KMS-11 (cell line): ENCODE measurements around the gene RBM23.
A peak's percentile ranks its signal among the peaks of the same experiment; 100 is the strongest.
"Not testable (repeated sequence)": the region's sequence is repeated elsewhere in the genome, so short reads cannot be mapped to it uniquely, and the experiment has no call there.

Source experiments
- H2AFZ ChIP-seq: fragments of 200-600 bp; sonication (generic); 2 replicates; pipeline ENCODE4 v1.6.1; 2016; ENCODE audit warnings: antibody characterized with exemption, mixed run types, low read depth
- H3K27ac ChIP-seq: fragments of 200-600 bp; sonication (generic); 2 replicates; pipeline ENCODE4 v1.6.1; 2016; ENCODE audit warnings: mild to moderate bottlenecking, mixed run types
- H3K27me3 ChIP-seq: fragments of 200-600 bp; sonication (generic); 2 replicates; pipeline ENCODE4 v1.6.1; 2017; ENCODE audit warnings: mild to moderate bottlenecking, low read depth, mixed run types, moderate library complexity; ENCODE audit not compliant: insufficient read depth
- H3K36me3 ChIP-seq: fragments of 200-600 bp; sonication (generic); 2 replicates; pipeline ENCODE4 v1.6.1; 2017; ENCODE audit warnings: mild to moderate bottlenecking, mixed run types; ENCODE audit not compliant: insufficient read depth
- H3K4me1 ChIP-seq: fragments of 200-600 bp; sonication (generic); 2 replicates; pipeline ENCODE4 v1.6.1; 2016; ENCODE audit warnings: mild to moderate bottlenecking, low read depth, mixed run types; ENCODE audit not compliant: poor library complexity, severe bottlenecking
- H3K4me2 ChIP-seq: fragments of 200-600 bp; sonication (generic); 2 replicates; pipeline ENCODE4 v1.7.0; 2016; ENCODE audit warnings: mild to moderate bottlenecking, mixed run types
- H3K4me3 ChIP-seq: fragments of 200-600 bp; sonication (generic); IDR thresholded peaks from 2 replicates; pipeline ENCODE4 v1.6.1; 2017; ENCODE audit warnings: low read depth, low read length, mixed read lengths; ENCODE audit not compliant: insufficient read depth
- H3K79me2 ChIP-seq: fragments of 200-600 bp; sonication (generic); 2 replicates; pipeline ENCODE4 v1.6.1; 2016; ENCODE audit warnings: low read depth, mixed run types; ENCODE audit not compliant: insufficient read depth
- H3K9ac ChIP-seq: fragments of 200-600 bp; sonication (generic); 2 replicates; pipeline ENCODE4 v1.6.1; 2016; ENCODE audit warnings: mild to moderate bottlenecking, mixed run types
- H4K20me1 ChIP-seq: fragments of 200-600 bp; sonication (generic); 2 replicates; pipeline ENCODE4 v1.6.1; 2016; ENCODE audit warnings: mild to moderate bottlenecking, mixed run types; ENCODE audit not compliant: insufficient read depth
- CTCF ChIP-seq: fragments of 200-600 bp; sonication (generic); conservative IDR thresholded peaks from 2 replicates; pipeline ENCODE4 v1.6.1; 2017; ENCODE audit warnings: low read depth, mild to moderate bottlenecking, antibody characterized with exemption, low read length, moderate library complexity, mixed read lengths

RBM23 gene

DNA sequence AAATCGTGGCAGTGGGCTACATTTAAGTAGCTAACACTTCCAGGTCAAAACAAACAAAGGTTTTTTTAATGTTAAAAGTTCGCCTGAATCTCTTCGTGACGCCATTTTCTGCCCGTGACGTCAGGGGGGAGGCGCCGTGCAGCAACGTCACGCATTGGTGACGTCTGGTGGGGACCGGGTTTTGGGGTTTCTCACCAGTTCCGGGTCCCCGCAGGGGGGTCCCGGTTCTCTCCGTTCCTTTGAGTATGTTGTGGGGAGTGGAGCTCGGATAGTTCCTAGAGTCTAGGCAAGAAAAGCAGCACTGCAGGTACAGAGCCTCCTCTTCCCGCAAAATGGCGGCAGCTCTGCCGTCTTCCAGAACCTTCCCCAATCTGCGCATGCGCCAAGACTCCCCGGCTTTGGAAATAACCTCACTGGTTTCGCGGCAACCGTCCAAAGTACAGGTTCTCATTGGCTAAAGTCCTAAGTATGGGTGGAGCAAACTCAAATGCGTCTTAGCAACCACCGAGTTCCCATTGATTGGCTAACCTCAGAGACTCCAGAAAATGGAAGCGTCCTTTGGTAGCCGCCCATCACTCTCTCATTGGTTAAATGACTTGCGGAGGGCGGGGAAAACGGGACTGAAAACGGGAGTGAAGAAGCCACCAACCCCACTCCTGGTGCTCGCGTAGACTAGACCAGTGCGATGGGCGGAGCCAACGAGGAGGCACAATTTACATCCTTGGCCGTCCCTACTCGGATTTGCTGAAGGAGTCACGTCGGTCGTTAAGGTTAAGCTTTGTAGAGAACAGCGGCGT is at the start of gene RBM23:
RBM23 (minus strand) TSS at position 346 of the 797 bp plus-strand sequence.
- Histone ChIP-seq H3K4me3 (no peak within 1 kb of the TSS), H2AFZ (peak within 1 kb of the TSS; percentile 41; the same call in 1 of the 2 replicates), H3K36me3 (no peaks in the 10 kb centered on the region), H3K9ac (peak within 1 kb of the TSS; percentile 87), H3K4me2 (peak within 1 kb of the TSS; percentile 64), H3K79me2 (peaks cover 44% of the 10 kb centered on the region), H3K4me1 (peaks cover 30% of the 10 kb centered on the region), H3K27ac (peak within 1 kb of the TSS; percentile 92), H4K20me1 (no peaks in the 10 kb centered on the region), H3K27me3 (no peaks in the 10 kb centered on the region)
- no peak for TF ChIP-seq CTCF

- H3K36me3 ChIP-seq, result no peaks in the 10 kb centered on the region
- no peak overlapping the region for H3K4me3 ChIP-seq
- no peak overlapping the region for H2AFZ ChIP-seq
- H3K9ac ChIP-seq, result no peak overlapping the region
- H3K27me3 ChIP-seq, result no peaks in the 10 kb centered on the region
- H3K79me2 ChIP-seq, result no peaks in the 10 kb centered on the region
- H3K4me1 ChIP-seq, result no peaks in the 10 kb centered on the region
- TF ChIP-seq CTCF, result no peak
- no peaks in the 10 kb centered on the region for H4K20me1 ChIP-seq
- no peak overlapping the region for H3K4me2 ChIP-seq
- no peak overlapping the region for H3K27ac ChIP-seq
Measured at GRCh38 chr14:22966783-22967269, 47.9 kb upstream of the RBM23 start.

DNA sequence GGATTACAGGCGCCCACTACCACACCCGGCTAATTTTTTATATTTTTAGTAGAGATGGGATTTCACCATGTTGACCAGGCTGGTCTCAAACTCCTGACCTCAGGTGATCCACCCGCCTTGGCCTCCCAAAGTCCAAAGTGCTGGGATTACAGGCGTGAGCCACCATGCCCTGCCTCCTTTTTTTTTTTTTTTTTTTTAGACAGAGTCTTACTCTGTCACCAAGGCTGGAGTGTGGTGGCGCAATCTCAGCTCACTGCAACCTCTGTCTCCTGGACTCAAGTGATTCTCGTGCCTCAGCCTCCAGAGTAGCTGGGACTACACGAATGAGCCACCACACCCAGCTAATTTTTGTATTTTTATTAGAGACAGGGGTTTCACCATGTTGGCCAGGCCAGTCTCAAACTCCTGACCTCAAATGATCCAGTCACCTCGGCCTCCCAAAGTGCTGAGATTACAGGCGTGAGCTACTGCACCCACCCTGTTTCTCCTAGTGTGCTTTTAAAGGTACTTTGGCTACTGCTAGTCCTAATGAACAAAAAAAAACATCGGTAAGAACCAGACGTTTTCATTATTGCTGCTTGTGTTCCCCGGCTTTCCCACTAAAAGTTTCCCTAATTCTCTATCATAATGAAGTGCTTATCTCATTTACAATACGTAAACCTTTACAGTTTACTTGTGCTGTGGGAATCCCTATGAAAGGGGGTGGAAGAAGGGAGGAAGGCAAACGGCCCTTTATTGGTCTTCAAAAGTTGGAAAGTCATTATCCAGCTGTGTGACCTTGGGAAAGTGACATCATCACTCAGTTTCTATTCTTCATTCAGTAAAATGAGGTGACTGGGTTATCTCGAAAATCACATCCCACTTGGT is 47.2 kb upstream of the RBM23 start:
- H3K27me3 ChIP-seq, H4K20me1 ChIP-seq, H3K4me2 ChIP-seq, H3K9ac ChIP-seq, H3K4me1 ChIP-seq, H2AFZ ChIP-seq, H3K27ac ChIP-seq, H3K4me3 ChIP-seq, H3K36me3 ChIP-seq, H3K79me2 ChIP-seq: not testable (repeated sequence)

DNA sequence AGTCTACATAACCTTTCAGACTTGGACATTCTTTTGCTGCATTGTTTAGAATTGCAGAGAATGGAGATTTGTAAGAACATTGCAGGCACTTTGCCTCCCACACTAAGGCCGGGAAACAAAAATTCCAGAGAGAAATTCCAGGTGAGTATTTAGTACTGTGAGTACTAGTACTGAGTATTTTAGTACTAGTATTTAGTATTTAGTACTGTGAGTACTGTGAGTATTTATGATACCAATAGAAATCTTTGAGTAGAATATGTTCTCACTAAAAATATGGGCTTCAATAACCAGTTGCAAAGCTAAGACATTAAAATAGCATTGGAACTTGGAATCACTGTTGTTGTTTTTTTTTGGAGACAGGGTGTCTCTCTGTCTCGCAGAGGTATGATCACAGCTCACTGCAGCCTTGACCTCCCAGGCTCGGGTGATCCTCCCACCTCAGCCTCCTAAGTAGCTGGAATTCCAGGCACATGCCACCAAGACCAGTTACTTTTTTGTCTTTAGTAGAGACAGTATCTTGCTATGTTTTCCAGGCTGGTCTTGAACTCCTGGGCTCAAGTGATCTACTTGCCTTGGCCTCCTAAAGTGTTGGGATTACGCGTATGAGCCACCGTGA is 43.2 kb upstream of the RBM23 start:
- no peak overlapping the region for H2AFZ ChIP-seq
- H3K4me3 ChIP-seq, result no peak overlapping the region
- no peak overlapping the region for H3K27ac ChIP-seq
- no peak for TF ChIP-seq CTCF
- H3K36me3 ChIP-seq, result no peaks in the 10 kb centered on the region
- no peaks in the 10 kb centered on the region for H3K27me3 ChIP-seq
- H3K9ac ChIP-seq, result no peak overlapping the region
- no peaks in the 10 kb centered on the region for H3K79me2 ChIP-seq
- no peaks in the 10 kb centered on the region for H4K20me1 ChIP-seq
- H3K4me1 ChIP-seq, result no peaks in the 10 kb centered on the region
- no peak overlapping the region for H3K4me2 ChIP-seq
